GM18505 (cell line): Measurements from ENCODE around the gene MYH3.

Experiments
- ATAC-seq: cut with Tn5 transposase; IDR thresholded peaks from one replicate; pipeline ENCODE4 v1.9.1; 2021; ENCODE audit not compliant: unreplicated experiment
- POLR2A ChIP-seq: IDR thresholded peaks from 4 replicates; pipeline ENCODE4 v1.6.1; 2011; ENCODE audit warnings: borderline replicate concordance; ENCODE audit not compliant: insufficient read depth, insufficient read length; ENCODE audit errors: extremely low read depth

MYH3 gene

DNA sequence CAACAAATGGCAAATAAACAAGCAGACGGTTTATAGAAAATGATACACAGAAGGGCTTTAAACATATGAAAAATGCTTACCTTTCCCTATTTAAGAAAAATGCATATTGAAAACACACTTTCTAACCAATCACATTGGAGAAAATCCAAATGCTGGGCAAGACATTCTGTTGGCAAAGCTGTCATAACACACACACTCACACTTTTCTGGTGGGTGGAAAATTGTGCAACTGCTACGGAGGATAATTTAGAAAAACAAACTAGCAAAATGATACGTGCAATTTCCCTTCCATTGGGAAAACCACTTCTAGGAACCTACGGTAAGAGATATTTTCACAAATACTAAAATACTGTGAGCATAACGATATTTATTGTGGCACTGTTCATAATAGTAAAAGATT is 9.8 kb upstream of the MYH3 start:
- TF ChIP-seq POLR2A, result no peak
- ATAC-seq, result no peak

DNA sequence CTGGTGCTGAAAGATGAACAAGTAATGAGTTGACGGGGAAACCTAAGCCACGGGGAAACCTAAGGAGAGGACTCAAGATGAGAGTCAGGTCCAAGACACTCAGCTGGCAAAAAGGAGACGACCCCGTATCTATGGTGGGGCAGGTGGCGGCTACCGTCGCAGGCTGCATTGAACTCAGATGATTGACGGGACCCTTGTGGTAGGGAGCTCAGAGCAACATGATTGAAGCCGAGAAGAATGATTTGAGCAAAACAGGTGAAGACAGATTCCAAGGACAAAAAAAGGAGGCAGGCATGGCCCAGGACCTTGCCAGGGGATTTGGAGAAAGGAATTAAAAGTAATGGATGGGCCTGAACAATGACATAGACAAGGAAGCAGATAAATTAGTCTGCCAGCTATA is 7.5 kb upstream of the MYH3 start:
- ATAC-seq, result no peak
- TF ChIP-seq POLR2A, result no peak

DNA sequence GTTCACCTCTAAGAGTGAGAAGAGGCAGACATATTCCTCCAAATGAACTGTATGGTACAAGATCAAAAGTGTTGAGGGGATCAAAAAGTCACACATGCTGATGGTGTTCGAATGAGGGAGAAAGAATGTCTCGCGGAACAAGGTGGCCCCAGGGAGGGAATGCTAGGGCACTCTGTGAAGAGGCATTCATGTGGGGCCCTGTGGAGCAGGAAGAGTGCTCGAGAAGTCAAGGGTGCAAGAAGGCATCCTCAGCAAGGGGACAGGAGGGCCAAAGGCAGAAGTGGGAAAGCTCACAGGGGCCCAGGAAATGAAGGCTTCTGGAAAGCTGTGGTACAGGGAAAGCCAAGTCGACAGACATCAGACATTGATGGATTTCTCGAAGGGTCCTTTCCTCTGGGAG is 6.1 kb upstream of the MYH3 start:
- no peak for ATAC-seq
- TF ChIP-seq POLR2A, result no peak

DNA sequence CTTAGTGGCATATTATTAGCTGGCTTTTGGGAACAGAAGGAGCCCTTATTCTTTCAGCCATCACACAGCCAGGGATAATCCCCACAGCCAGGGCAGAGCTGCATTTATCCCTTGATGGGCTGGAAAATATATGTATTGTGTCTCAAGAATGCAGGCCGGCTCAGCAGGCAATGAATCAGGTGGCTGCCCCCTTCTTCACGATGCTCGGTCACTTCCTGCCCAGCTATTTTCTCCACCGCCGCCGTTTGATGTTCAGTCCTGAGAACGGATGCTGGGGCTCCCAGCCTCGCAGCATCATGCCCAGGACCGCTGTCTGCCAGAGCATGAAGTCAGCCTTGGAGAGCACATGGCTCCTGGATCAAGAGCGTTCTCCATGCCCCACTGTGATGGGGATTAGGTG is 4.3 kb upstream of the MYH3 start:
- TF ChIP-seq POLR2A, result no peak
- ATAC-seq, result no peak

DNA sequence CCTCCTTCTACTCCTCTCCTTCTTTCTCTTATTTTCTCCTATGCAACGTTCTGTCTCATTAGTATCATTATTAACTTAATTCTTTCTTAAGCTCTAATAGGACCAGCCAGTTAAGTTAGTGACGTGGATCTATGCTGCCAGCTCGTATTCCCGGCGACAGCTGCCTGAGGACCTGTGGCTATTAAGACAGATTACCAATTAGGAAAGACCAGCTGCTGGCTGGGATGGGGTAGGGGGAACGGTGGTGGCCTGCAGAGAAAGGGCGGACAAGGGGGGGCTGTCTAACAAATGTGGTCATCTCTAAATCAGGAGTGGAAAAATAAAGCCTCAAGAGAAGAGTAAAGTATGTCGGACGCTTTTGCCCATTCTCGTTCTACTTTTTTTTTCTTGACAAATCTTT is 770 bp upstream of the MYH3 start:
- no peak for TF ChIP-seq POLR2A
- ATAC-seq, result no peak

DNA sequence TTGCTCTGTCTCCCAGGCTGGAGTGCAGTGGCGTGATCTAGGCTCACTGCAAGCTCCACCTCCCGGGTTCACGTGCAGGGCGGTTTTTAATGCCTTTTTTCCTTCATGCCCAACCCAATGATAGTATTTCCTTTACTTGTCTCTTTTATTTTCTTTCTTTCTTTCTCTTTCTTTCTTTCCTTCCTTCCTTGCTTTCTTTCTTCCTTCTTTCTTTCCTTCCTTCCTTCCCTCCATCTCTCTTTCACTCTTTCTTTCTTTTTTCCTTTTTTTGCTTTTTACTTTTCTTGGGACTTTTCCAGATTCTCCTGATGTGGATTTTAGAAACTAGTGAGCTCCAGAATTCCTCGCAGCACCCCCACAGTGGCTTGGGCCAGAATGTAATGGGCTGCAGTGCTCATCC is 3.1 kb downstream of the MYH3 start:
- TF ChIP-seq POLR2A, result no peak
- no peak for ATAC-seq

DNA sequence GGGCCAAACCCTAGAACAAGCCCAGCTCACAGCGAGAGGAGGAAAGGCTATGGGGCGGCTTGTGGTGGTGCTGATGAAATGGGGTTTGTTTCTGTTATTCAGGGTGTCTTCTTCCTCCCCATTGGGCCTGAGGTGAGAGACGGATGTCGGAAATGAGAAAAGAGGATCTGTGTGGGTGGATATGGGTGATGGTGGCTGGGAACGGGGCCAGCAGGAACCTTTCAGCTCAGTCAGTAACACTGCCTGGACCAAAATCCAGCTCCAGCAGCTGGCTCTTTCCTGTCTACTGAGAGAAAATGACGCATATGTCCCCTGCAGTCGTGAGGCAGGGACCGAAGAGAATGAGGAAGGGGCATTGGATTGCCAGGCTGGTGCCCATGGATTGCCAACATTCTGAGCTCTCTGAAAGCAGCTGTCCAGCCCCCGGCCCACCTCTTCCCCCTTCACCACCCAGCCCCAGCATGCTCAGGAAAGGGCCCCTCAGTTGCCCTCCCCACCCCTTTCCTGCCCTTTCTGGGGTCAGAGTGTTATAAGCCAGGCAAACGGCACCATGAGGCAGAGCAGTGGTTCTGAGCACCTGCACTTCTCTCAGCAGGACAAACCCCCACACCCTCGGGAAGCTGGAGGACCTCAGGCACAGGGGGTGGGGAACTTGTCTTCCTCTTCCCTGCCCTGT is 4.0 kb downstream of the MYH3 start:
- no peak for TF ChIP-seq POLR2A
- no peak for ATAC-seq

DNA sequence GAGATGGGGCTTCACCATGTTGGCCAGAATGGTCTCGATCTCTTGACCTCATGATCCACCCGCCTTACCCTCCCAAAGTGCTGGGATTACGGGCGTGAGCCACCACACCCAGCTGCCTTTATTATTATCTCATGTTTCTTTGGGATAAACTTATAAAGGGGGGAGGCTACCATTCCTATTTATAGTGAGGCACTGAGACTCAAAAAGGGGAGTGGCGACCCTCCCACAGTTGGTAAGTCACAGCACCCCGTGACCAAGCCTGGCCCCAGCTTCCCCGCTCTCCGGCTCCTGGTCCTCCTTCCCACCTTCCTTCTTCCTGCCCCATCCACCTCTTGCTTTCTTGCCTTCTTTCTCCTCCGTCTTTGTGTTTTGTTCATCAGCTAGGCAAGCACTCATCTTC is 5.2 kb downstream of the MYH3 start:
- no peak for TF ChIP-seq POLR2A
- ATAC-seq, result no peak

DNA sequence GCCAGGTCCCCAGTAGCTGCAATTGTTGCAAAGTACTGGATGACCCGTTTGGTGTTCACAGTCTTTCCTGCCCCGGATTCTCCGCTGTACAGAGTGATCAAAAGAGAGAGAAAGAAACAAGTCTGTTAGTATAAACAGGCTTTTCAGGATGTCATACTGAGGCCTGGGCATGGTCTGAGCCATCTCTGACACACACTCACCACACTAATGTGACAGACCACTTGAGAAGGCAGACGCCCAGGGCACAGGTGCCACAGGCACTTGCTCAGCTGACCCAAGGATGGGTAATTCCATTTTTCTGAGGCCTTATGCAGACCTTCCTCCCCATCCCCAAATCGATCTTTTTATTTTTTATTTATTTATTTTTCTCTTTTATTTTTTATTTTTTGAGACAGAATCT is 7.5 kb downstream of the MYH3 start:
- TF ChIP-seq POLR2A, result no peak
- ATAC-seq, result no peak

DNA sequence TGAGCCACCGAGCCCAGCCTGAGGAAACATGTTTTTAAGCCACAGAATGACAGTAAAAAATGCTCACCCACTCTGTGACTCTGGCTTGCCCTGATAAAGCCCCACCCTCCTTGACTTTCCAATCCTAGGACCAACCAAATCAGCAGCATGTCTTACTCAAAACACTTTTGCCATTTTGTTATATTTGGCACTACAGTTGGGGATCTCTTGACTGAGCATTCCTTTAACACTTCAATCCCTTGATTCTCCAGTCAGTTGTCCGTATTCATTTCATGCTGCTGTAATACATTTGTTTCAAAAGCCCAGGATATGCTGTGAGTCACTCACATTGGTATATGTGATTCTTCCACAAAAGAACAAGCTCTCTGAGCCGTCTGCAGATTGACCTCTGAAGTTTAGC is 8.2 kb downstream of the MYH3 start:
- TF ChIP-seq POLR2A, result no peak
- no peak for ATAC-seq

DNA sequence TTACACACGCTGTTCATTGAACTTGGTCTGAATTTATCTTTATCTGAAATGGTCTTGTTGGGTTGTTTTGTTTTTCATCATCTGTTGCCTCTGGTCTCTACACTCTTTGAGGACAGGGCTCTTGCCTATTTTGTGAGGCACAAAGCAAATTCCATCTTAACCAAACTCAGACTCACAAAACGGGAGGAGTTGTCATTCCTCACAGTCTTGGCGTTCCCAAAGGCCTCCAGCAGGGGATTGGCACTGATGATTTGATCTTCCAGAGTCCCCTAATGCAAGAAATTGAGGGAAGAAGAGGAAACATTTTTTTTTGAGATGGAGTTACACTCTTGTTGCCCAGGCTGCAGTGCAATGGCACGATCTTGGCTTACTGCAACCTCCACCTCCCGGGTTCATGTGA is 8.7 kb downstream of the MYH3 start:
- TF ChIP-seq POLR2A, result no peak
- no peak for ATAC-seq

DNA sequence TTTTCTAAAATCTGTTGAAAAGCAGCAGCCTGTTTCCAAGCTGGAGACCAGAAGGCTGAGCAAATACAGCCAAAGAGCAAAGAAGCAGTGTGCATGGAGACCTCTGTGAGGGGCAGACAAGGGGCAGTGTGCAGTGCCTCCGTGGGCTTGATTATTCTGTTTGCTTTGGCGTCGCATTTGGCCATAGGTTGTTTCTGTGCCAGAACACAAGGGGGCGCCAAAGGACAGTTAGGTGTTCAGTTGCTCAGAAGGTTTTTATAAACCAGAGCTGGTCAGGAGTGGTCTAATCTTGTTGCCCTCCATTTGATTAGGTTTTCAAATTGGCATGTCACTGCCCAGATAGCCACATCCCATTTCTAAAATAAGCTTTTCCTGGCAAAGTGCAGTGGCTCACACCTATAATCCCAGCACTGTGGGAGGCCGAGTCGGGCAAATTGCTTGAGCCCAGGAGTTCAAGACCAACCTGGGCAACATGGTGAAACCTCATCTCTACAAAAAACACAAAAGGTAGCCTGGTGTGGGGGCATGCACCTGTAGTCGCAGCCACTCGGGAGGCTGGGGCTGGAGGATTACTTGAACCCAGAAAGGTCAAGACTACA is 10.6 kb downstream of the MYH3 start:
- TF ChIP-seq POLR2A, result no peak
- ATAC-seq, result no peak

DNA sequence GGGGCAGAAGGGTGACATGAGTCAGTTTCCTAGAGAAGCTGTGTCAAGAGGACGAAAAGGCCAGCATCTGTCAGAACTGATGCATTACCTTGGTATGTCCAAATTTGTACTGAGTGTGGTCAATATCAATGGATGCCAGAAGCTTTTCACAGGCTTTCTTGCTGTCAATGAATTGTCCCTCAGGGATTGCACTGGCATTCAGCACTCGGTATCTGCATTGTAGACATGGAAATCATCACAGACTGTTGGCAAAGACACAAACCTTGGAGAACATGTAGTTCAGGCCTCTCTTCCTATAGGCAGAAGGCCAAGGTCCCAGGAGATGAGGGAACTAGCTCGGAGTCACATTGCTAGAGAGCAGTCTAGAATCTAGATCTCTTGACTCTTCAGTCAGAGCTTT is 16.6 kb downstream of the MYH3 start:
- ATAC-seq, result no peak
- TF ChIP-seq POLR2A, result no peak

DNA sequence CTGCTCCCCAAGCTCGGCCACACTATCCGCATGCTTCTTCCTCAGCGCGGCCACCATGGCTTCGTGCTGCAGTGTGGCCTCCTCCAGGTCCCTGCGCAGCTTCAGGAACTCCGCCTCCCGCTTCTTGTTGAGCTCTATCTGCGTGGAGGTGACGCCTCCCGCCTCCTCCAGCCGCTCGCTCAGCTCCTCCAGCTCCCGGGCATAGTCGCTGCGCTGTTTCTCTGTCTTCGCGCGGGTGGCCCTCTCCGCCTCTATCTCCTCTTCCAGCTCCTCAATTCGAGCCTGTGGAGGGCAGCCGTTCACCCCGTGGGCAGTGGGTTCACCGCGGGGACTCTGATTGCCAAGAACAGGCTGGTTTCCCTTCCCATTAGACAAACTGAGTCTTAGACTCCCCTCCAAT is 19.0 kb downstream of the MYH3 start:
- no peak for ATAC-seq
- TF ChIP-seq POLR2A, result no peak

DNA sequence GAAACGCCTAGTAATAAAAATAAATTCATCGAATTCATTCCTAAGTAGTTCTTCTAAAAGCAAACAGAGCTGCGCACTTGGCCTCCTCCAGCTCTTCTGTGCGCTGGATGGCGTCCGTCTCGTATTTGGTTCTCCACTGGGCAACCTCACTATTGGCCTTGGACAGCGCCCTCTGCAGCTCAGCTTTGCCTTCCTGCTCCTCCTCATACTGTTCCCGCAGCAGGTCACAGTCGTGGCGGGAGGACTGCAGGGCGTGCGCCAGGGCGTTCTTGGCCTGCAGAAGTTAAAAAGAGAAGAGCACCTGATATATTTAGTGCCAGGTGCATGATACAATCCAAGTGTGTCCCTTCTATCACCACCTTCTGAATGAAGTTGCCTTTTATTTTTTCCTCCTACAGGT is 21.8 kb downstream of the MYH3 start:
- TF ChIP-seq POLR2A, result no peak
- ATAC-seq, result no peak
